ENCODE measurements around the gene INTU.
A peak's percentile ranks its signal among the peaks of the same experiment; 100 is the strongest.

DNA sequence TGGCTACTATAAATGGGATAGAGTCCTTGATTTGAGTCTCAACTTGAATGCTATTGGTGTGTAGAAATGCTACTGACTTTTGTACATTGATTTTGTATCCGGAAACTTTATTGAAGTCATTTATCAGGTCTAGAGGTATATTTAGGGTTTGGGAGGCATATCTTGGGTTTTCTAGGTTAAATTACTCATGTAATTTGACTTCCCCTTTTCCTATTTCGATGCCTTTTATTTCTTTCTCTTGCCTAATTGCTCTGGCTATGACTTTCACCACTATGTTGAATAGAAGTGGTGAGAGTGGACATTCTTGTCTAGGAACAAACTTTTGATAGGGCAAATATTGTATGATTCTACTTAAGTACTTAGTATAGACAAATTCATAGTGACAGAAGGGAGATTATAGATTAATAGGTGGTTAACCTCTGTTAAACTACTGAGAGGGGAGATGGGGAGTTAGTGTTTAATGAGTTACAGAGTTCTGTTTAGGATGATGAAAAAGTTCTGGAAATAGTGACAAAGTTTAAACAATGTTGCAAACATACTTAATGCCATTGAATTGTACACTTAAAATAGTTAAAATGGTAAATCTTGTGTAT lies 126.6 kb downstream of the INTU start:
- TF ChIP-seq, protein P1, sequence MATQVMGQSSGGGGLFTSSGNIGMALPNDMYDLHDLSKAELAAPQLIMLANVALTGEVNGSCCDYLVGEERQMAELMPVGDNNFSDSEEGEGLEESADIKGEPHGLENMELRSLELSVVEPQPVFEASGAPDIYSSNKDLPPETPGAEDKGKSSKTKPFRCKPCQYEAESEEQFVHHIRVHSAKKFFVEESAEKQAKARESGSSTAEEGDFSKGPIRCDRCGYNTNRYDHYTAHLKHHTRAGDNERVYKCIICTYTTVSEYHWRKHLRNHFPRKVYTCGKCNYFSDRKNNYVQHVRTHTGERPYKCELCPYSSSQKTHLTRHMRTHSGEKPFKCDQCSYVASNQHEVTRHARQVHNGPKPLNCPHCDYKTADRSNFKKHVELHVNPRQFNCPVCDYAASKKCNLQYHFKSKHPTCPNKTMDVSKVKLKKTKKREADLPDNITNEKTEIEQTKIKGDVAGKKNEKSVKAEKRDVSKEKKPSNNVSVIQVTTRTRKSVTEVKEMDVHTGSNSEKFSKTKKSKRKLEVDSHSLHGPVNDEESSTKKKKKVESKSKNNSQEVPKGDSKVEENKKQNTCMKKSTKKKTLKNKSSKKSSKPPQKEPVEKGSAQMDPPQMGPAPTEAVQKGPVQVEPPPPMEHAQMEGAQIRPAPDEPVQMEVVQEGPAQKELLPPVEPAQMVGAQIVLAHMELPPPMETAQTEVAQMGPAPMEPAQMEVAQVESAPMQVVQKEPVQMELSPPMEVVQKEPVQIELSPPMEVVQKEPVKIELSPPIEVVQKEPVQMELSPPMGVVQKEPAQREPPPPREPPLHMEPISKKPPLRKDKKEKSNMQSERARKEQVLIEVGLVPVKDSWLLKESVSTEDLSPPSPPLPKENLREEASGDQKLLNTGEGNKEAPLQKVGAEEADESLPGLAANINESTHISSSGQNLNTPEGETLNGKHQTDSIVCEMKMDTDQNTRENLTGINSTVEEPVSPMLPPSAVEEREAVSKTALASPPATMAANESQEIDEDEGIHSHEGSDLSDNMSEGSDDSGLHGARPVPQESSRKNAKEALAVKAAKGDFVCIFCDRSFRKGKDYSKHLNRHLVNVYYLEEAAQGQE (IDR thresholded peaks at IDR 0.05), result no peak
- TF ChIP-seq SP1 (IDR thresholded peaks at IDR 0.05) (no peak), ATF3 (IDR thresholded peaks at IDR 0.05) (no peak), HNF4A (conservative IDR thresholded peaks at IDR 0.05) (no peak), GABPA (IDR thresholded peaks at IDR 0.05 in 1 of 2, conservative IDR thresholded peaks at IDR 0.05 in 1 of 2) (no peak), TAF1 (conservative IDR thresholded peaks at IDR 0.05) (no peak), FOXA2 (IDR thresholded peaks at IDR 0.05) (no peak), YY1 (IDR thresholded peaks at IDR 0.05) (no peak), RXRA (IDR thresholded peaks at IDR 0.05) (peak; percentile 21 to 31)
- TF ChIP-seq, protein P2, sequence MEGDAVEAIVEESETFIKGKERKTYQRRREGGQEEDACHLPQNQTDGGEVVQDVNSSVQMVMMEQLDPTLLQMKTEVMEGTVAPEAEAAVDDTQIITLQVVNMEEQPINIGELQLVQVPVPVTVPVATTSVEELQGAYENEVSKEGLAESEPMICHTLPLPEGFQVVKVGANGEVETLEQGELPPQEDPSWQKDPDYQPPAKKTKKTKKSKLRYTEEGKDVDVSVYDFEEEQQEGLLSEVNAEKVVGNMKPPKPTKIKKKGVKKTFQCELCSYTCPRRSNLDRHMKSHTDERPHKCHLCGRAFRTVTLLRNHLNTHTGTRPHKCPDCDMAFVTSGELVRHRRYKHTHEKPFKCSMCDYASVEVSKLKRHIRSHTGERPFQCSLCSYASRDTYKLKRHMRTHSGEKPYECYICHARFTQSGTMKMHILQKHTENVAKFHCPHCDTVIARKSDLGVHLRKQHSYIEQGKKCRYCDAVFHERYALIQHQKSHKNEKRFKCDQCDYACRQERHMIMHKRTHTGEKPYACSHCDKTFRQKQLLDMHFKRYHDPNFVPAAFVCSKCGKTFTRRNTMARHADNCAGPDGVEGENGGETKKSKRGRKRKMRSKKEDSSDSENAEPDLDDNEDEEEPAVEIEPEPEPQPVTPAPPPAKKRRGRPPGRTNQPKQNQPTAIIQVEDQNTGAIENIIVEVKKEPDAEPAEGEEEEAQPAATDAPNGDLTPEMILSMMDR (IDR thresholded peaks at IDR 0.05; ENCODE audit: low read depth, low read length, missing input control), result no peak
